SIG-M5 treated with dmso at 0.1 percent for 504 hours (cell line): Measurements from ENCODE around the gene NRN1L.

Source experiments
- DNase-seq: peaks from one replicate; lab custom pipeline; 2025; ENCODE audit not compliant: unreplicated experiment; lab: John Stamatoyannopoulos, UW

NRN1L gene

GRCh38 chr16:67934306-67935100 lies 49.8 kb downstream of the NRN1L start:
- no peak for DNase-seq

- DNase-seq: no peak
These were observed 50.4 kb downstream of the NRN1L start for GRCh38 chr16:67935101-67935401.

DNA sequence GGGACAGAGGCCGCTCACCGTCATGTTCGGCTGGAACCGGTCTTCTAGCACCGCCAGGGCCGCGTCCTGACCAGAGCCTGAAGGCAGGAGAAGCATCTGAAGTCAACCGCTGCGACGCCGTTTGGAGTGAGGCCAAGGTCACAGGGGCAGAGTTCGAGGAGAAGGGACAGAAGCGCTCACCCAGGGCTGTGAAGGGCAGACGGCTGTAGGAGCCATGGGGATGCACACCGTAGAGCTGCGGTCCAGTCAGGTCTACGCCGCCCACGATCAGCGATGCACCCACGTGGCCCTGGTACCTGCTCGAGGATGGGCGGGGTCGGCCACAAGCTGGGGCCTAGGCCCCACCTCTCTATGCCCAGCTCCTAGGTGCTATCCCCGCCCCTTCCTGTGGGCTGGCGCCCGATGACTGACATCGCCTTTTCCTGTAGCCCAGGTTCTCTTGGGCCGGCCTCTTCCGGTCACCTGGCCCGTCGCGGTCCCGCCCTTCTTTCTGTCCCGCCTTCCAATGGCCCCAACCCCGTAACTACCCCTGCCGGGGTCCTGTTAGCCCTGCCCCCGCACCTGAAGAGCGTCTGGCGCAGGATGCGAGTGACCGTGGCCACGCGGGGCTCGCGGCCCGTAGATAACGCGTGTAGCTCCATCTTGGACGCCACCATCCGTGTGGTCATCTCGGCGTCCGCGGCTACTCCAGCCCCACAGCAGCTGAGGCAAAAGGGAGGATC lies 50.9 kb downstream of the NRN1L start:
- peak; percentile 95 for DNase-seq
